Endothelial cell of umbilical vein (primary cell): Measurements from ENCODE around the gene GLP2R. TPM values are rescaled to one million over a fixed set of nuclear protein-coding genes. Genes with fewer than 3 reads are reported as not detected.

Source experiments
- BruUV-seq: library from RNA; stranded (reverse); fragments of 400-500 nt; replicated peaks from 2 replicates; lab custom pipeline; 2021; lab: Mats Ljungman, UMichigan
- CTCF ChIA-PET: fragments of 300-600, 350-600 bp; sonication (Branson Sonifier 250); formaldehyde crosslinking; loops from one replicate; lab custom pipeline; 2021; ENCODE audit warnings: antibody characterized with exemption, inconsistent platforms; lab: Charles Lee
- POLR2A ChIA-PET: fragments of 300-600, 350-600 bp; sonication (Branson Sonifier 250); formaldehyde crosslinking; loops from one replicate; lab custom pipeline; 2021; ENCODE audit warnings: antibody characterized with exemption, inconsistent platforms; lab: Charles Lee
- DNase-seq: peaks from one replicate; pipeline ENCODE4 v3.0.0-alpha.2; 2011; ENCODE audit warnings: low read depth, low spot score
- FAIRE-seq: peaks from 2 replicates; lab custom pipeline; 2011; peaks lifted over from hg19 to GRCh38; lab: Jason Lieb, UNC
- H2AFZ ChIP-seq: 2 replicates; pipeline ENCODE4 v1.6.0; 2012; ENCODE audit warnings: low read depth, low read length, control low read depth, inconsistent platforms
- H3K27ac ChIP-seq: 2 replicates; pipeline ENCODE4 v1.5.1; 2011; ENCODE audit warnings: low read depth, mild to moderate bottlenecking, control low read depth, low read length, moderate library complexity; ENCODE audit not compliant: insufficient read depth
- H3K27me3 ChIP-seq, 2 experiments: 2 replicates each; pipeline versions ENCODE4 v1.6.0 to v1.6.1; 2011; ENCODE audit warnings: low read length in 2 of 2, mixed read lengths in 1 of 2; ENCODE audit not compliant: control insufficient read depth in 2 of 2, insufficient read depth in 2 of 2
- H3K36me3 ChIP-seq, 2 experiments: 2 replicates in 1 of 2; 3 replicates in 1 of 2; pipeline ENCODE4 v1.5.1; 2011; ENCODE audit warnings: low read length in 2 of 2, mild to moderate bottlenecking in 1 of 2, moderate library complexity in 1 of 2; ENCODE audit not compliant: control insufficient read depth in 2 of 2, insufficient read depth in 2 of 2; ENCODE audit errors: extremely low read depth in 1 of 2
- H3K4me1 ChIP-seq: 3 replicates; pipeline ENCODE4 v1.5.1; 2011; ENCODE audit warnings: mild to moderate bottlenecking, low read length; ENCODE audit not compliant: control insufficient read depth, insufficient read depth; ENCODE audit errors: extremely low read depth
- H3K4me2 ChIP-seq: 2 replicates; pipeline ENCODE4 v1.6.1; 2011; ENCODE audit warnings: low read length, control low read depth, mixed read lengths; ENCODE audit not compliant: insufficient read depth
- H3K4me3 ChIP-seq, 3 experiments: fragments of 200-600 bp in 1 of 3; sonication (generic), shearing (Covaris generic) in 1 of 3; replicated peaks in 1 of 3; 2 replicates each; pipeline ENCODE4 v1.5.1; 2011 to 2016; ENCODE audit warnings: control low read depth in 3 of 3, low read length in 3 of 3, mild to moderate bottlenecking in 2 of 3, inconsistent platforms in 1 of 3, low read depth in 1 of 3, moderate library complexity in 1 of 3; ENCODE audit not compliant: insufficient read depth in 1 of 3
- H3K79me2 ChIP-seq: 2 replicates; pipeline ENCODE4 v1.6.0; 2012; ENCODE audit warnings: low read length, inconsistent platforms; ENCODE audit not compliant: control insufficient read depth, insufficient read depth
- H3K9ac ChIP-seq: replicated peaks from 2 replicates; pipeline ENCODE3; 2011; ENCODE audit warnings: low read length, control low read depth; ENCODE audit not compliant: insufficient read depth; ENCODE audit errors: extremely low read depth
- H3K9me1 ChIP-seq: replicated peaks from 3 replicates; pipeline ENCODE4 v1.6.0; 2011; ENCODE audit warnings: mild to moderate bottlenecking, low read length; ENCODE audit not compliant: control insufficient read depth, insufficient read depth; ENCODE audit errors: extremely low read depth
- H3K9me3 ChIP-seq: replicated peaks from 2 replicates; pipeline ENCODE4 v1.5.1; 2012; ENCODE audit warnings: low read length, inconsistent platforms; ENCODE audit not compliant: control insufficient read depth, insufficient read depth
- H4K20me1 ChIP-seq: replicated peaks from 2 replicates; pipeline ENCODE3; 2011; ENCODE audit warnings: mild to moderate bottlenecking, low read length; ENCODE audit not compliant: control insufficient read depth, insufficient read depth; ENCODE audit errors: extremely low read depth
- CTCF ChIP-seq, 2 donors: IDR thresholded peaks; 1 replicate in 1 of 2; 2 replicates in 1 of 2; pipeline ENCODE4 v1.5.1; 2011; ENCODE audit warnings: low read length in 2 of 2, mild to moderate bottlenecking in 2 of 2, moderate library complexity in 2 of 2, control low read depth in 1 of 2, inconsistent platforms in 1 of 2, low read depth in 1 of 2; ENCODE audit not compliant: insufficient read depth in 1 of 2; ENCODE audit errors: extremely low read depth in 1 of 2
- EZH2 ChIP-seq: IDR thresholded peaks from 2 replicates; pipeline ENCODE4 v1.6.1; 2012; ENCODE audit warnings: borderline replicate concordance, low read depth, mild to moderate bottlenecking, moderate library complexity, low read length, inconsistent platforms; ENCODE audit not compliant: severe bottlenecking
- FOS ChIP-seq: IDR thresholded peaks from 2 replicates; pipeline ENCODE4 v1.6.1; 2011; ENCODE audit warnings: mild to moderate bottlenecking, low read length, moderate library complexity, borderline replicate concordance; ENCODE audit not compliant: insufficient read depth
- GATA2 ChIP-seq: IDR thresholded peaks from 2 replicates; pipeline ENCODE4 v1.7.0; 2011; ENCODE audit warnings: low read depth, mild to moderate bottlenecking, moderate library complexity, mixed read lengths, low read length; ENCODE audit not compliant: insufficient read length, insufficient read depth
- JUN ChIP-seq: IDR thresholded peaks from 2 replicates; pipeline ENCODE4 v1.6.1; 2011; ENCODE audit warnings: borderline replicate concordance, low read depth; ENCODE audit not compliant: insufficient read length, insufficient read depth
- MAX ChIP-seq: IDR thresholded peaks from 2 replicates; pipeline ENCODE4 v1.6.1; 2011; ENCODE audit not compliant: insufficient read depth, insufficient read length
- MYC ChIP-seq: IDR thresholded peaks from one replicate; pipeline ENCODE4 v1.6.1; 2011; ENCODE audit warnings: mild to moderate bottlenecking, low read depth, low read length
- POLR2A ChIP-seq: IDR thresholded peaks from 2 replicates; pipeline ENCODE4 v1.6.1; 2012; ENCODE audit warnings: low read depth, mild to moderate bottlenecking, control low read depth, low read length
- POLR2AphosphoS5 ChIP-seq: IDR thresholded peaks from 2 replicates; pipeline ENCODE4 v1.6.1; 2012; ENCODE audit warnings: low read depth, mild to moderate bottlenecking, control low read depth, low read length, moderate library complexity; ENCODE audit not compliant: insufficient read depth
- dilution Hi-C: fragments of 300-500 bp; cut with MboI; formaldehyde crosslinking; loops from one replicate; pipeline ENCODE4 v1.15.0; 2019; ENCODE audit warnings: low sequenced_read_pairs; ENCODE audit not compliant: extremely low pct_ligation_motif_present
- intact Hi-C: fragments of 100-400 bp; cut with micrococcal nuclease; formaldehyde crosslinking; loops from one replicate; pipeline ENCODE4 v1.10.0; 2022
- polyA plus RNA-seq, 4 experiments: library from polyadenylated mRNA; depleted of rRNA in 3 of 4; stranded (reverse) in 3 of 4; unstranded in 1 of 4; fragments of >200 nt; gene quantifications; 2 replicates each; pipeline versions ENCODE4 v1.2.1 to v1.2.3, GENCODE V29; 2011 to 2012; ENCODE audit warnings: missing spikeins in 1 of 4
- total RNA-seq: library from RNA; stranded (reverse); gene quantifications from 2 replicates; pipeline ENCODE4 v1.2.3, GENCODE V29; 2021

GLP2R gene
- total and polyA plus RNA-seq, 2 donors (not counting 3 experiments of a cell fraction or from before 2014, with no cell fraction given): not detected

- Histone ChIP-seq H3K9me1 (no peaks in the 10 kb centered on the region), H4K20me1 (no peaks in the 10 kb centered on the region), H3K27me3 (no peaks in the 10 kb centered on the region), H3K9me3 (peaks cover 4% of the 10 kb centered on the region), H3K4me1 (no peaks in the 10 kb centered on the region), H3K4me3 (no peak overlapping the region), H3K79me2 (no peaks in the 10 kb centered on the region), H3K27ac (no peak overlapping the region), H3K36me3 (no peaks in the 10 kb centered on the region), H3K9ac (no peak overlapping the region), H3K4me2 (no peak overlapping the region), H2AFZ (no peak overlapping the region)
- ChIA-PET POLR2A (no interaction called here), CTCF (no interaction called here)
- TF ChIP-seq MAX (no peak), CTCF (IDR thresholded peaks at IDR 0.05; ENCODE audit: extremely low read depth in 1 of 2, insufficient read depth in 1 of 2, low read depth in 1 of 2, low read length in 2 of 2) (no peak), MYC (no peak), EZH2 (no peak), GATA2 (no peak), POLR2A (no peak), JUN (no peak), FOS (no peak), POLR2AphosphoS5 (no peak)
- FAIRE-seq: no peak
- DNase-seq: no peak
- intact Hi-C loops: no loop called here
- no TSS peak for BruUV-seq
- dilution Hi-C loops: no loop called here
Measured at GRCh38 chr17:9904277-9905077, 78.8 kb downstream of the GLP2R start.
